ENCODE data around the gene CCDC148.

- TF ChIP-seq, protein P1, sequence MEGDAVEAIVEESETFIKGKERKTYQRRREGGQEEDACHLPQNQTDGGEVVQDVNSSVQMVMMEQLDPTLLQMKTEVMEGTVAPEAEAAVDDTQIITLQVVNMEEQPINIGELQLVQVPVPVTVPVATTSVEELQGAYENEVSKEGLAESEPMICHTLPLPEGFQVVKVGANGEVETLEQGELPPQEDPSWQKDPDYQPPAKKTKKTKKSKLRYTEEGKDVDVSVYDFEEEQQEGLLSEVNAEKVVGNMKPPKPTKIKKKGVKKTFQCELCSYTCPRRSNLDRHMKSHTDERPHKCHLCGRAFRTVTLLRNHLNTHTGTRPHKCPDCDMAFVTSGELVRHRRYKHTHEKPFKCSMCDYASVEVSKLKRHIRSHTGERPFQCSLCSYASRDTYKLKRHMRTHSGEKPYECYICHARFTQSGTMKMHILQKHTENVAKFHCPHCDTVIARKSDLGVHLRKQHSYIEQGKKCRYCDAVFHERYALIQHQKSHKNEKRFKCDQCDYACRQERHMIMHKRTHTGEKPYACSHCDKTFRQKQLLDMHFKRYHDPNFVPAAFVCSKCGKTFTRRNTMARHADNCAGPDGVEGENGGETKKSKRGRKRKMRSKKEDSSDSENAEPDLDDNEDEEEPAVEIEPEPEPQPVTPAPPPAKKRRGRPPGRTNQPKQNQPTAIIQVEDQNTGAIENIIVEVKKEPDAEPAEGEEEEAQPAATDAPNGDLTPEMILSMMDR (IDR thresholded peaks at IDR 0.05) = no peak
- TF ChIP-seq CHD4 (IDR thresholded peaks at IDR 0.05; ENCODE audit: borderline replicate concordance) (no peak), POLR2AphosphoS2 (conservative IDR thresholded peaks at IDR 0.05; ENCODE audit: low read length) (no peak), SREBF2 (IDR thresholded peaks at IDR 0.05) (no peak), PHF8 (IDR thresholded peaks at IDR 0.05; ENCODE audit: borderline replicate concordance, low read depth) (no peak), POLR2A (IDR thresholded peaks at IDR 0.05; ENCODE audit: low read length) (no peak), GATA3 (IDR thresholded peaks at IDR 0.05; ENCODE audit: borderline replicate concordance) (no peak), FOSL2 (IDR thresholded peaks at IDR 0.05) (no peak), FOSL2 (CRISPR knock-in tag; IDR thresholded peaks at IDR 0.05) (no peak), HDAC2 (IDR thresholded peaks at IDR 0.05) (no peak), ESRRA (IDR thresholded peaks at IDR 0.05; ENCODE audit: borderline replicate concordance, low read length) (no peak), JUN (IDR thresholded peaks at IDR 0.05) (no peak), USF2 (IDR thresholded peaks at IDR 0.05) (no peak), EP300 (IDR thresholded peaks at IDR 0.05) (no peak), CBX8 (IDR thresholded peaks at IDR 0.05) (no peak)
These were observed 68.4 kb downstream of the CCDC148 start for GRCh38 chr2:158388159-158388558.
